ENCODE data around the gene SEC14L5.
A peak's percentile ranks its signal among the peaks of the same experiment; 100 is the strongest.
"Not testable (repeated sequence)": the region's sequence is repeated elsewhere in the genome, so short reads cannot be mapped to it uniquely, and the experiment has no call there.

SEC14L5 gene

DNA sequence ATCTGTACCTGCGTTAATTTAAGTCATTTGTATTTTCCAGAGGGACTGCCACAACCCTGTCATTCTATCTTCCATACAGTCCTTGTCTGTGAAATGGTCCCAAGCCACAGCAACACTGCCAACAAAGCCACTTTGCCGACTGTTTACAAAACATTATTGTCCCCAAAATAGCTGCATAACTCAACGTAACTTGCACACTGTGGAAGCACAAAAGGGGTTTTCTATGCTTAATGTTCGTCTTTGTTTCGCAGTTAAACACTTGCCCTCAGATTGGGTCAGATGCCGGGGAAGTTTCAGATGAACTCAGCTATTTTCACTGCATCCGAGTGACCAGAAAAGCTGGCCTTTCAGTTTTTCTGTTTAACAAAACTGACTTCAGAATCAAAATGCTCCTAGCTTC is 4.6 kb downstream of the SEC14L5 start:
- peaks cover 3 to 4% of the 10 kb centered on the region in 2 donors for H3K4me1 ChIP-seq (ENCODE audit: control insufficient read depth in 2 of 2, insufficient read depth in 1 of 2, low read depth in 1 of 2, low read length in 2 of 2)
- no peak overlapping the region for H3K4ac ChIP-seq (ENCODE audit: low read length)
- H3K14ac ChIP-seq (ENCODE audit: low read length) = no peak overlapping the region
- H3K18ac ChIP-seq (ENCODE audit: low read length) = no peak overlapping the region
- H3K4me2 ChIP-seq (ENCODE audit: insufficient read depth, low read length, poor library complexity, severe bottlenecking) = no peak overlapping the region
- no peak overlapping the region for H3K23ac ChIP-seq (ENCODE audit: low read depth, low read length, poor library complexity)
- H2BK15ac ChIP-seq (ENCODE audit: low read length) = no peak overlapping the region
- no peak for DNase-seq (ENCODE audit: low spot score)
- H3K4me3 ChIP-seq (ENCODE audit: low read length in 2 of 2) = no peak overlapping the region
- no peaks in the 10 kb centered on the region for H3K79me1 ChIP-seq (ENCODE audit: low read depth, low read length)
- no peak overlapping the region for H4K8ac ChIP-seq (ENCODE audit: low read depth, low read length)
- peaks cover 0 to 17% (median 7%) of the 10 kb centered on the region in 3 experiments for H3K27me3 ChIP-seq (ENCODE audit: control insufficient read depth in 3 of 3, insufficient read depth in 3 of 3, low read depth in 1 of 3, low read length in 3 of 3)
- no peaks in the 10 kb centered on the region for H3K9me3 ChIP-seq (replicated peaks in 1 of 2; ENCODE audit: control insufficient read depth in 2 of 2, insufficient read depth in 1 of 2, low read depth in 1 of 2, low read length in 2 of 2)
- H2AK5ac ChIP-seq (ENCODE audit: low read depth, low read length) = no peak overlapping the region
- H3K9ac ChIP-seq (ENCODE audit: low read depth, low read length, poor library complexity) = no peak overlapping the region
- H3K36me3 ChIP-seq (replicated peaks in 1 of 2; ENCODE audit: control insufficient read depth in 2 of 2, insufficient read depth in 2 of 2, low read length in 2 of 2) = no peaks in the 10 kb centered on the region
- no peak overlapping the region for H2BK12ac ChIP-seq (ENCODE audit: low read length)
- no peak overlapping the region for H2BK120ac ChIP-seq (ENCODE audit: low read depth, low read length)
- no CpG with 5 or more reads among the region's 7 CpGs for WGBS, 2 donors (ENCODE audit: extremely low coverage in 2 of 2, insufficient read length in 2 of 2, insufficient replicate concordance in 1 of 2)
- no peak overlapping the region for H4K91ac ChIP-seq (ENCODE audit: low read depth, low read length, poor library complexity)
- no peak overlapping the region for H2BK5ac ChIP-seq (ENCODE audit: low read length)
- H3K27ac ChIP-seq (replicated peaks; ENCODE audit: low read length) = no peak overlapping the region
- no peak overlapping the region for H2AFZ ChIP-seq (ENCODE audit: low read length)

DNA sequence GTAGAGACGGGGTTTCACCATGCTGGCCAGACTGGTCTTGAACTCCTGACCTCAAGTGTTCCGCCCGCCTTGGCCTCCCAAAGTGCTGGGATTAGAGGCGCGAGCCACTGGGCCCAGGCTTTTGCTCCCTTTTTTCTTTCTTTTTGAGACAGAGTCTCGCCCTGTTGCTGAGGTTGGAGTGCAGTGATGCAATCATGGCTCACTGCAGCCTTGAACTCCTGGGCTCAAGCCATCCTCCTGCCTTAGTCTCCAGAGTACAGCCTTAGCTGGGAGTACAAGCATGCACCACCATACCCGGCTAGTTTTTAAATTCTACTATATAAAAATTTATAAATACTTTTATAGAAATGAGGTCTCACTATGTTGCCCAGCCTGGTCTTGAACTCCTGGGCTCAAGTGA is 5.4 kb downstream of the SEC14L5 start:
- not testable (repeated sequence) for DNase-seq (ENCODE audit: low spot score); H3K9ac ChIP-seq (ENCODE audit: low read depth, low read length, poor library complexity); H2BK15ac ChIP-seq (ENCODE audit: low read length); H3K9me3 ChIP-seq (replicated peaks in 1 of 2; ENCODE audit: control insufficient read depth in 2 of 2, insufficient read depth in 1 of 2, low read depth in 1 of 2, low read length in 2 of 2); H4K8ac ChIP-seq (ENCODE audit: low read depth, low read length); H3K36me3 ChIP-seq (replicated peaks in 1 of 2; ENCODE audit: control insufficient read depth in 2 of 2, insufficient read depth in 2 of 2, low read length in 2 of 2); H2AFZ ChIP-seq (ENCODE audit: low read length); H3K4me2 ChIP-seq (ENCODE audit: insufficient read depth, low read length, poor library complexity, severe bottlenecking); H4K91ac ChIP-seq (ENCODE audit: low read depth, low read length, poor library complexity); H2BK5ac ChIP-seq (ENCODE audit: low read length); H3K79me1 ChIP-seq (ENCODE audit: low read depth, low read length); H2BK12ac ChIP-seq (ENCODE audit: low read length); H3K4me1 ChIP-seq (ENCODE audit: control insufficient read depth in 2 of 2, insufficient read depth in 1 of 2, low read depth in 1 of 2, low read length in 2 of 2); H3K14ac ChIP-seq (ENCODE audit: low read length); H3K18ac ChIP-seq (ENCODE audit: low read length); H3K27ac ChIP-seq (replicated peaks; ENCODE audit: low read length); H2AK5ac ChIP-seq (ENCODE audit: low read depth, low read length); H2BK120ac ChIP-seq (ENCODE audit: low read depth, low read length); H3K4me3 ChIP-seq (ENCODE audit: low read length in 2 of 2); H3K23ac ChIP-seq (ENCODE audit: low read depth, low read length, poor library complexity); H3K4ac ChIP-seq (ENCODE audit: low read length)
- H3K27me3 ChIP-seq (ENCODE audit: control insufficient read depth in 3 of 3, insufficient read depth in 3 of 3, low read depth in 1 of 3, low read length in 3 of 3) = peaks cover 0 to 17% (median 5%) of the 10 kb centered on the region in 3 experiments
- no CpG with 5 or more reads among the region's 7 CpGs for WGBS, 2 donors (ENCODE audit: extremely low coverage in 2 of 2, insufficient read length in 2 of 2, insufficient replicate concordance in 1 of 2)

DNA sequence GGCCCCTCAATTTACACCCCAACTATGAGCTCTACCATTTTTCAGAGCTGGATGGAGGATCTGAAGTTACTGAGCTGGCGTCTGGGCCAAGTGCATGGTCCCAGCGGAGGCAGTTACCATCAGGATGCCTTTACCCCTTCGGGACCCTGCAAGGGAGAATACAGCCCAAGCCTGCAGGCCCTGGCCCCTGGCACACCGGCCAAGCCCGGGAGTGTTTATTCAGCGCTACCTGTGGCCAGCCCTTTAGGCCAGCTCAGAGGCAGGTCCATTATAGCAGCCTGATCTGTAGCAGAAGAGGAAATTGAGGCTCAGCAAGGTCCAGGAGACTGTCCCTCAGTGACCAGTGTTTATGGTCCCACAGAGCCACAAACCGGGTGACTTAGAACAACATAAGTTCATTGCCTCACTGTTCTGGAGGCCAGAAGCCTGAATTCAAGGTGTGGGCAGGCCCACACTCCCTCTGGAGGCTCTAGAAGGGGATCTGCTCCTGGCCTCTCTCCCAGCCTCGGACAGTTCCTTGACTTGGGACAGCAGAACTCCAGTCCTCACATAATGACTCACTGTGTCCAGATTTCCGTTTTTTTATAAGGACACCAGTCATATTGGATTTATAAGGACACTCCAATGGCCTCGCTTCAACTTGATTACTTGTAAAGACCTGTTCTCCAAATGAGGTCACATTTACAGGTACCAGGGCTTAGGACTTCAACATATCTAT is 8.8 kb downstream of the SEC14L5 start:
- peak overlapping the region; percentile 65 for H4K8ac ChIP-seq (ENCODE audit: low read depth, low read length)
- no peak overlapping the region for H3K4me2 ChIP-seq (ENCODE audit: insufficient read depth, low read length, poor library complexity, severe bottlenecking)
- H3K27ac ChIP-seq (replicated peaks; ENCODE audit: low read length) = no peak overlapping the region
- H4K91ac ChIP-seq (ENCODE audit: low read depth, low read length, poor library complexity) = no peak overlapping the region
- no peaks in the 10 kb centered on the region for H3K36me3 ChIP-seq (replicated peaks in 1 of 2; ENCODE audit: control insufficient read depth in 2 of 2, insufficient read depth in 2 of 2, low read length in 2 of 2)
- no peaks in the 10 kb centered on the region for H3K79me1 ChIP-seq (ENCODE audit: low read depth, low read length)
- H3K9me3 ChIP-seq (replicated peaks in 1 of 2; ENCODE audit: control insufficient read depth in 2 of 2, insufficient read depth in 1 of 2, low read depth in 1 of 2, low read length in 2 of 2) = no peaks in the 10 kb centered on the region
- H2AK5ac ChIP-seq (ENCODE audit: low read depth, low read length) = peak overlapping the region; percentile 94
- H2BK15ac ChIP-seq (ENCODE audit: low read length) = no peak overlapping the region
- no peak overlapping the region for H3K4ac ChIP-seq (ENCODE audit: low read length)
- no peak overlapping the region for H3K23ac ChIP-seq (ENCODE audit: low read depth, low read length, poor library complexity)
- no peaks in the 10 kb centered on the region for H3K27me3 ChIP-seq (ENCODE audit: control insufficient read depth in 3 of 3, insufficient read depth in 3 of 3, low read depth in 1 of 3, low read length in 3 of 3)
- H3K4me3 ChIP-seq (ENCODE audit: low read length in 2 of 2) = no peak overlapping the region
- H2AFZ ChIP-seq (ENCODE audit: low read length) = no peak overlapping the region
- H2BK120ac ChIP-seq (ENCODE audit: low read depth, low read length) = no peak overlapping the region
- no peak overlapping the region for H3K9ac ChIP-seq (ENCODE audit: low read depth, low read length, poor library complexity)
- no peak overlapping the region for H2BK5ac ChIP-seq (ENCODE audit: low read length)
- H3K18ac ChIP-seq (ENCODE audit: low read length) = peak overlapping the region; percentile 3
- no peak overlapping the region for H2BK12ac ChIP-seq (ENCODE audit: low read length)
- no peak for DNase-seq (ENCODE audit: low spot score)
- WGBS, 2 donors (ENCODE audit: extremely low coverage in 2 of 2, insufficient read length in 2 of 2, insufficient replicate concordance in 1 of 2) = no CpG with 5 or more reads among the region's 10 CpGs
- no peak overlapping the region for H3K14ac ChIP-seq (ENCODE audit: low read length)
- H3K4me1 ChIP-seq (ENCODE audit: control insufficient read depth in 2 of 2, insufficient read depth in 1 of 2, low read depth in 1 of 2, low read length in 2 of 2) = peaks cover 16 to 19% of the 10 kb centered on the region in 2 donors

DNA sequence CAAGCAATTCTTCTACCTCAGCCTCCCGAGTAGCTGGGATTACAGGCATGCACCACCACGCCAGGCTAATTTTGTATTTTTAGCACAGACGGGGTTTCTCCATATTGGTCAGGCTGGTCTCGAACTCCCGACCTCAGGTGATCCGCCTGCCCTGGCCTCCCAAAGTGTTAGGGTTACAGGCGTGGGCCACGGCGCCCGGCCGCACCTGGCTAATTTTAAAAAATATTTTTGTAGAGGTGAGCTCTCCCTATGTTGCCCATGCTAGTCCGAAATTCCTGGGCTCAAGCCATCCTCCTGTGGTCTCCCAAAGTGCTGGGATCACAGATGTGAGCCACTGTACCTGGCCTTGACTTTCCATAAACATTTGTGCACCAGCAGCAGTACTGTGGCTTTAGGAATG is 10.1 kb downstream of the SEC14L5 start:
- not testable (repeated sequence) for H2BK15ac ChIP-seq (ENCODE audit: low read length); H2AFZ ChIP-seq (ENCODE audit: low read length); DNase-seq (ENCODE audit: low spot score); H3K27me3 ChIP-seq (ENCODE audit: control insufficient read depth in 3 of 3, insufficient read depth in 3 of 3, low read depth in 1 of 3, low read length in 3 of 3); H3K4ac ChIP-seq (ENCODE audit: low read length); H3K4me2 ChIP-seq (ENCODE audit: insufficient read depth, low read length, poor library complexity, severe bottlenecking); H3K14ac ChIP-seq (ENCODE audit: low read length); H3K9ac ChIP-seq (ENCODE audit: low read depth, low read length, poor library complexity); H3K79me1 ChIP-seq (ENCODE audit: low read depth, low read length); H2BK120ac ChIP-seq (ENCODE audit: low read depth, low read length); H2BK12ac ChIP-seq (ENCODE audit: low read length); H3K27ac ChIP-seq (replicated peaks; ENCODE audit: low read length); H2AK5ac ChIP-seq (ENCODE audit: low read depth, low read length); H4K8ac ChIP-seq (ENCODE audit: low read depth, low read length); H3K4me3 ChIP-seq (ENCODE audit: low read length in 2 of 2); H4K91ac ChIP-seq (ENCODE audit: low read depth, low read length, poor library complexity); H3K36me3 ChIP-seq (replicated peaks in 1 of 2; ENCODE audit: control insufficient read depth in 2 of 2, insufficient read depth in 2 of 2, low read length in 2 of 2); H3K23ac ChIP-seq (ENCODE audit: low read depth, low read length, poor library complexity); H3K18ac ChIP-seq (ENCODE audit: low read length); H2BK5ac ChIP-seq (ENCODE audit: low read length); H3K9me3 ChIP-seq (replicated peaks in 1 of 2; ENCODE audit: control insufficient read depth in 2 of 2, insufficient read depth in 1 of 2, low read depth in 1 of 2, low read length in 2 of 2)
- no CpG with 5 or more reads among the region's 12 CpGs for WGBS, 2 donors (ENCODE audit: extremely low coverage in 2 of 2, insufficient read length in 2 of 2, insufficient replicate concordance in 1 of 2)
- H3K4me1 ChIP-seq (ENCODE audit: control insufficient read depth in 2 of 2, insufficient read depth in 1 of 2, low read depth in 1 of 2, low read length in 2 of 2) = peaks cover 26 to 27% of the 10 kb centered on the region in 2 donors
